Activated CD4-positive, alpha-beta T cell treated with anti-CD3 and anti-CD28 coated beads, Interleukin-2, Interleukin-4, amounts not matched to agents 100 ng/mL and 50 ng/mL, durations not matched to agents 16 hours and 8 hours (primary cell): ENCODE data around the gene LRWD1.
"Not testable (repeated sequence)": the region's sequence is repeated elsewhere in the genome, so short reads cannot be mapped to it uniquely, and the experiment has no call there.

Experiments used
- DNase-seq: peaks from one replicate; pipeline ENCODE4 v3.0.0-alpha.2; 2020; ENCODE audit warnings: low spot score

The LRWD1 gene

GRCh38 chr7:102468478-102469350, 3.9 kb downstream of the LRWD1 start:
- DNase-seq = no peak

- DNase-seq = no peak
Measured at GRCh38 chr7:102469351-102469971, 4.7 kb downstream of the LRWD1 start.

GRCh38 chr7:102469972-102470825, 5.4 kb downstream of the LRWD1 start:
- DNase-seq = no peak

GRCh38 chr7:102471791-102472125, 7.0 kb downstream of the LRWD1 start:
- no peak for DNase-seq

GRCh38 chr7:102472126-102473041, 7.6 kb downstream of the LRWD1 start:
- DNase-seq = no peak

- DNase-seq = no peak
Measured at GRCh38 chr7:102473271-102473991, 8.6 kb downstream of the LRWD1 start.

GRCh38 chr7:102474116-102474515, 9.3 kb downstream of the LRWD1 start:
- not testable (repeated sequence) for DNase-seq

- not testable (repeated sequence) for DNase-seq
Measured at GRCh38 chr7:102474736-102475435, 10.1 kb downstream of the LRWD1 start.

GRCh38 chr7:102478314-102479208, 13.8 kb downstream of the LRWD1 start, which contains the start of gene POLR2J:
Gene POLR2J (minus strand): TSS chr7:102478922. CDS start chr7:102478860, 62 bp downstream.
- DNase-seq = peak; percentile 94

GRCh38 chr7:102479209-102479584, 14.4 kb downstream of the LRWD1 start:
- not testable (repeated sequence) for DNase-seq

GRCh38 chr7:102479982-102480637, 15.3 kb downstream of the LRWD1 start:
- peak; percentile 47 for DNase-seq

GRCh38 chr7:102481962-102482361, 17.2 kb downstream of the LRWD1 start:
- DNase-seq = not testable (repeated sequence)

- not testable (repeated sequence) for DNase-seq
Measured at GRCh38 chr7:102484317-102484716, 19.5 kb downstream of the LRWD1 start.

GRCh38 chr7:102490529-102491075, 25.8 kb downstream of the LRWD1 start:
- not testable (repeated sequence) for DNase-seq

- not testable (repeated sequence) for DNase-seq
Measured at GRCh38 chr7:102493220-102493935, 28.6 kb downstream of the LRWD1 start.

GRCh38 chr7:102494026-102494425, 29.2 kb downstream of the LRWD1 start:
- DNase-seq = not testable (repeated sequence)

- not testable (repeated sequence) for DNase-seq
Measured at GRCh38 chr7:102494473-102495149, 29.8 kb downstream of the LRWD1 start.
